PFSK-1 (cell line): Measurements from ENCODE around the gene CTRL.

Source experiments
- POLR2AphosphoS5 ChIP-seq: IDR thresholded peaks from 2 replicates; pipeline ENCODE4 v1.6.1; 2012; ENCODE audit warnings: low read depth, mild to moderate bottlenecking, control low read depth, low read length, moderate library complexity
- SIN3A ChIP-seq: IDR thresholded peaks from 2 replicates; pipeline ENCODE4 v1.6.1; 2012; ENCODE audit warnings: mild to moderate bottlenecking, low read length, moderate library complexity, borderline replicate concordance; ENCODE audit not compliant: insufficient read depth
- TAF1 ChIP-seq: IDR thresholded peaks from 2 replicates; pipeline ENCODE4 v1.6.1; 2012; ENCODE audit warnings: low read length, control low read depth, borderline replicate concordance; ENCODE audit not compliant: insufficient read depth
- TF ChIP-seq, protein P1 (sequence below), 2 experiments: IDR thresholded peaks; 2 replicates each; pipeline versions ENCODE4 v1.6.1 to v1.8.0; 2011 to 2012; ENCODE audit warnings: low read depth in 2 of 2, low read length in 2 of 2, control low read depth in 1 of 2, inconsistent platforms in 1 of 2, mild to moderate bottlenecking in 1 of 2, moderate library complexity in 1 of 2; ENCODE audit not compliant: insufficient read depth in 1 of 2

DNA sequence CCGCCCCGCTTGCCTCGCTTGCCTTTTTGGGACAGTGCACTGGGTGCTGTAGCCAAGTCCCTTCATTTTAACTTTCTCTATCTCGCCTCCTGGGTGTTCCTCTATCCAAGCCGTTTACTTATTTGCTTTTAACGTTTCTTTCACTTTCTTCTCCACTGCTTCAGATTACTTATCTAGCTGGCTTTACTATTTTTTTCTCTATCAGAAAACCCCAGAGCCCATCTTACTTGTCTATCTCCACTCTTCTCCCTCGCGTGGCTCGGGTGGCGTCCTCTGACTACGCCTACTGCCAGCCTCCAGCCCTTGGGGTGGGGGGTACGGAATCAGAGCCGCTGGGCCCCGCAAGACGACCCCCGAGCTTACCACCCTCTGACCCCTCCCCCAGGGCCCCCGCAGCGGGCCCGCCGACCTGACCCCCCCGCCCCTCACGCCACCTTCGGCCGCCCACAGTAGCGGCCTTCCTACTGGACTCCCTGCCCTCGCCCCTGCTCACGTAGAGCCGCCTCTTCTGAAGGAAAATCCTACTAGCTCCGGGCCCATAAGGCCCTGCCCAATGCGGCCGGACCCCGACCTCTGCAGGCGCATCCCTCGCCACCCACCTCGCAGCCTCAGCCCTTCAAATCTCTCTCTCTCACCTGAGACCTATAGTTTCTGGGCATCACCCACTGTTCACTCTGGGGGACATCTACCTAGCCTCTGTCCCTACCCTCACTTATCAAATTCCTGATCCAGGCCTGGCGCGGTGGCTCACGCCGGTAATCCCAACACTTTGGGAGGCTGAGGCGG, 37.8 kb upstream of the CTRL start:
- no peak for TF ChIP-seq POLR2AphosphoS5
- TF ChIP-seq, protein P1, sequence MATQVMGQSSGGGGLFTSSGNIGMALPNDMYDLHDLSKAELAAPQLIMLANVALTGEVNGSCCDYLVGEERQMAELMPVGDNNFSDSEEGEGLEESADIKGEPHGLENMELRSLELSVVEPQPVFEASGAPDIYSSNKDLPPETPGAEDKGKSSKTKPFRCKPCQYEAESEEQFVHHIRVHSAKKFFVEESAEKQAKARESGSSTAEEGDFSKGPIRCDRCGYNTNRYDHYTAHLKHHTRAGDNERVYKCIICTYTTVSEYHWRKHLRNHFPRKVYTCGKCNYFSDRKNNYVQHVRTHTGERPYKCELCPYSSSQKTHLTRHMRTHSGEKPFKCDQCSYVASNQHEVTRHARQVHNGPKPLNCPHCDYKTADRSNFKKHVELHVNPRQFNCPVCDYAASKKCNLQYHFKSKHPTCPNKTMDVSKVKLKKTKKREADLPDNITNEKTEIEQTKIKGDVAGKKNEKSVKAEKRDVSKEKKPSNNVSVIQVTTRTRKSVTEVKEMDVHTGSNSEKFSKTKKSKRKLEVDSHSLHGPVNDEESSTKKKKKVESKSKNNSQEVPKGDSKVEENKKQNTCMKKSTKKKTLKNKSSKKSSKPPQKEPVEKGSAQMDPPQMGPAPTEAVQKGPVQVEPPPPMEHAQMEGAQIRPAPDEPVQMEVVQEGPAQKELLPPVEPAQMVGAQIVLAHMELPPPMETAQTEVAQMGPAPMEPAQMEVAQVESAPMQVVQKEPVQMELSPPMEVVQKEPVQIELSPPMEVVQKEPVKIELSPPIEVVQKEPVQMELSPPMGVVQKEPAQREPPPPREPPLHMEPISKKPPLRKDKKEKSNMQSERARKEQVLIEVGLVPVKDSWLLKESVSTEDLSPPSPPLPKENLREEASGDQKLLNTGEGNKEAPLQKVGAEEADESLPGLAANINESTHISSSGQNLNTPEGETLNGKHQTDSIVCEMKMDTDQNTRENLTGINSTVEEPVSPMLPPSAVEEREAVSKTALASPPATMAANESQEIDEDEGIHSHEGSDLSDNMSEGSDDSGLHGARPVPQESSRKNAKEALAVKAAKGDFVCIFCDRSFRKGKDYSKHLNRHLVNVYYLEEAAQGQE (IDR thresholded peaks at IDR 0.05; ENCODE audit: insufficient read depth in 1 of 2, low read depth in 2 of 2, low read length in 2 of 2): no peak
- no peak for TF ChIP-seq SIN3A
- no peak for TF ChIP-seq TAF1
